Prostate gland (tissue), 2 donors: Measurements from ENCODE around the gene MYH4. TPM values are rescaled to one million over a fixed set of nuclear protein-coding genes. Genes with fewer than 3 reads are reported as not detected.

Source experiments
- DNase-seq: peaks from one replicate; pipeline ENCODE4 v3.0.0-alpha.2; 2019; ENCODE audit warnings: low spot score
- H3K27ac ChIP-seq, 2 donors: fragments of 200-600 bp; sonication (generic); 2 replicates each; pipeline ENCODE4 v1.5.1; 2017 to 2019
- H3K27me3 ChIP-seq: fragments of 200-600 bp; sonication (generic); replicated peaks from 2 replicates; pipeline ENCODE4 v1.5.1; 2019; ENCODE audit not compliant: insufficient read depth
- H3K36me3 ChIP-seq, 2 donors: fragments of 200-600 bp; sonication (generic); 1 replicate in 1 of 2; 2 replicates in 1 of 2; pipeline versions ENCODE4 v1.5.1 to v1.8.1; 2017 to 2019
- H3K4me1 ChIP-seq: fragments of 200-600 bp; sonication (generic); replicated peaks from 2 replicates; pipeline ENCODE4 v1.5.1; 2019
- H3K4me3 ChIP-seq, 2 donors: fragments of 200-600 bp; sonication (generic); 2 replicates each; pipeline ENCODE4 v1.5.1; 2017 to 2019
- H3K9me3 ChIP-seq: fragments of 200-600 bp; sonication (generic); 2 replicates; pipeline ENCODE4 v1.5.1; 2017
- POLR2A ChIP-seq: fragments of 450-650 bp; IDR thresholded peaks from one replicate; pipeline ENCODE4 v1.6.1; 2016; ENCODE audit warnings: antibody characterized with exemption, mild to moderate bottlenecking
- POLR2AphosphoS5 ChIP-seq: sonication (generic); formaldehyde crosslinking; IDR thresholded peaks from one replicate; pipeline ENCODE4 v1.6.1; 2017; ENCODE audit warnings: antibody characterized with exemption
- WGBS: methylation state at CpG from one replicate; pipeline ENCODE4 v1.1.5; 2018; 5-methylcytosine and 5-hydroxymethylcytosine counted together
- intact Hi-C: fragments of 100-400 bp; cut with DNase I; formaldehyde crosslinking; loops from one replicate; pipeline ENCODE4 v1.14.2; 2022
- total RNA-seq, 2 donors: library from RNA; depleted of rRNA; stranded (reverse); fragments of >200 nt; gene quantifications; one replicate each; pipeline ENCODE4 v1.1.0, GENCODE V29; 2016
- TF ChIP-seq, protein P1 (sequence below), 4 experiments: fragments of 200-600 bp in 2 of 4; fragments of 450-650 bp in 2 of 4; sonication (generic) in 2 of 4; IDR thresholded peaks; 1 replicate in 3 of 4; 2 replicates in 1 of 4; pipeline ENCODE4 v1.5.1; 2016 to 2019; ENCODE audit warnings: antibody characterized with exemption in 4 of 4, mild to moderate bottlenecking in 2 of 4, moderate library complexity in 2 of 4

The MYH4 gene
- total RNA-seq, 2 donors from 2014 or later: not detected

DNA sequence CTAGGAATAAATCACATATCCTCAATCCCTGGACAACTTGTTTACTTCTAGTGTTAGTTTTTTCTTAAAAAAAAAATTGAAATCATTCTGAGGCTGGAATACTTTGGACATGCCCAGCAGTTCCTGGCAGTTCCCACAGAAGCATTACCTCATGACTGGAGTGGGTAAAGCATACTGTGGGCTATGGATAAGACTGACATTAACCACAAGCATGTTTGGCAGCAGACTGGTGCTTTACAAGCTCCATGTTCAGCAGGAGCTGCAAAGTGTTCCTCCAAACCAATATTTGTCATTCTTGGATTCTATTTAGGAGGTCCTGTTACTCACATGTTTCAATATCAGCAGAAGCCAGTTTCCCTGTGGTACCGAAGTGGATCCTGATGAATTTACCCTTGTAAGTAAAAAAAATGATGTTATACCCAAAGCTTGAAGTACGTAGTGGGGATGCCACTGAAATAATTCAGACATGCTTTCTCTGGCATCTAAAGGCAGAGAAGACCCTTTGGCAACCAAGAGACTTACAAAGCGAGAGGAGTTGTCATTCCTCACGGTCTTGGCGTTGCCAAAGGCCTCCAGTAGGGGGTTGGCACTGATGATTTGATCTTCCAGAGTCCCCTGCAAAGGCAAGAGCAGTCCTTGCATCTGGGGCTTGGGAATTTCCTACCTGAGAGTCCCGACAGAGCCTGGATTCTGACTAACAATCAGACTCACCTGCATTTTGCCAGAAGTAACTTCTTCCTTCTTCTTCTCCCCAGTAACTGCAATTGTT lies 44.1 kb upstream of the MYH4 start:
- WGBS: 62% methylated on average over 6 of the region's 6 CpGs
- DNase-seq: peak; percentile 22
- Histone ChIP-seq H3K4me3 (no peak overlapping the region), H3K9me3 (no peaks in the 10 kb centered on the region), H3K36me3 (no peaks in the 10 kb centered on the region), H3K4me1 (no peaks in the 10 kb centered on the region), H3K27me3 (no peaks in the 10 kb centered on the region), H3K27ac (no peak overlapping the region)
- intact Hi-C loops: no loop called here
- TF ChIP-seq, protein P1, sequence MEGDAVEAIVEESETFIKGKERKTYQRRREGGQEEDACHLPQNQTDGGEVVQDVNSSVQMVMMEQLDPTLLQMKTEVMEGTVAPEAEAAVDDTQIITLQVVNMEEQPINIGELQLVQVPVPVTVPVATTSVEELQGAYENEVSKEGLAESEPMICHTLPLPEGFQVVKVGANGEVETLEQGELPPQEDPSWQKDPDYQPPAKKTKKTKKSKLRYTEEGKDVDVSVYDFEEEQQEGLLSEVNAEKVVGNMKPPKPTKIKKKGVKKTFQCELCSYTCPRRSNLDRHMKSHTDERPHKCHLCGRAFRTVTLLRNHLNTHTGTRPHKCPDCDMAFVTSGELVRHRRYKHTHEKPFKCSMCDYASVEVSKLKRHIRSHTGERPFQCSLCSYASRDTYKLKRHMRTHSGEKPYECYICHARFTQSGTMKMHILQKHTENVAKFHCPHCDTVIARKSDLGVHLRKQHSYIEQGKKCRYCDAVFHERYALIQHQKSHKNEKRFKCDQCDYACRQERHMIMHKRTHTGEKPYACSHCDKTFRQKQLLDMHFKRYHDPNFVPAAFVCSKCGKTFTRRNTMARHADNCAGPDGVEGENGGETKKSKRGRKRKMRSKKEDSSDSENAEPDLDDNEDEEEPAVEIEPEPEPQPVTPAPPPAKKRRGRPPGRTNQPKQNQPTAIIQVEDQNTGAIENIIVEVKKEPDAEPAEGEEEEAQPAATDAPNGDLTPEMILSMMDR (IDR thresholded peaks at IDR 0.05): no peak
- peak; percentile 55 for TF ChIP-seq POLR2AphosphoS5
- no peak for TF ChIP-seq POLR2A

DNA sequence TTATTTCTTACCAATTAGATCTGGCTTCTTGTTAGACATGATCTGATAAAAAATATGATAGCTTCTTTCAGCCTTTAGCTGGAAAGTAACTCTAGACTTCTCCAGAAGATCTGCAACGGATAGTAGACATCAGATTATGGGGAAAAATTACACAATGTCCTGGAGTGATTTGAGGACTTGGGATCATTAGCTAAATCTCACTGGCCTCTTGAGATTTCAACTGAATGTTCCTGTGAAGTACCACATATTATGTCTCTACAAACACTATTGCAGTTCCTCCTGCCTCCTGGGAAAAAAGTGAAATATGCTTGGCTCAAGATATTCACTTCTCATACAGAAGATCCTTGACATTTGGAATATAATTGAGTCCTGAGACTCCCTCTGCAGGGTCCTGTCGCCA lies 43.5 kb upstream of the MYH4 start:
- no peaks in the 10 kb centered on the region for H3K36me3 ChIP-seq
- 65% methylated on average over 2 of the region's 2 CpGs for WGBS
- intact Hi-C loops: no loop called here
- no peak for DNase-seq
- H3K27me3 ChIP-seq: no peaks in the 10 kb centered on the region
- no peaks in the 10 kb centered on the region for H3K9me3 ChIP-seq
- no peak for TF ChIP-seq POLR2AphosphoS5
- no peak for TF ChIP-seq POLR2A
- TF ChIP-seq, protein P1 (IDR thresholded peaks at IDR 0.05): no peak
- H3K27ac ChIP-seq: no peak overlapping the region
- no peak overlapping the region for H3K4me3 ChIP-seq
- H3K4me1 ChIP-seq: no peaks in the 10 kb centered on the region

DNA sequence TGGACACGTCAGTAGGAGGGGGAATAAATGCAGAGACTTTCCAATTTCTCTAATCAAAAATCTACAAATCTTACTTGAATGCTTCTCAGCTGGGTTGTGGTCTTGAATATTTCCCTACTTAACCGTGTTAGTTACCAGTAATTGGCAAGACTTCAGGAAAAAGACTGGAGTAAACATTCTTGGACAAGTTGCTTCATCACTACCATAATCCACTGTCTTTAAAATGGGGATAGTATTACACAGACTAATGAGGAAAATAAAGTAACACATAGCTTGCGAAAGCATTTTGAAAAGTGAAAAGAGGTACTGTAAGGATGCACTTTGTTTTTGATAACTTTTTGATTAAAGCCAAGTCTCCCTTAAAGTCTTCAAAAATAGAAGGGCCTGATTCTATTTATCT lies 30.6 kb upstream of the MYH4 start:
- WGBS: 34% methylated on average over 3 of the region's 3 CpGs

DNA sequence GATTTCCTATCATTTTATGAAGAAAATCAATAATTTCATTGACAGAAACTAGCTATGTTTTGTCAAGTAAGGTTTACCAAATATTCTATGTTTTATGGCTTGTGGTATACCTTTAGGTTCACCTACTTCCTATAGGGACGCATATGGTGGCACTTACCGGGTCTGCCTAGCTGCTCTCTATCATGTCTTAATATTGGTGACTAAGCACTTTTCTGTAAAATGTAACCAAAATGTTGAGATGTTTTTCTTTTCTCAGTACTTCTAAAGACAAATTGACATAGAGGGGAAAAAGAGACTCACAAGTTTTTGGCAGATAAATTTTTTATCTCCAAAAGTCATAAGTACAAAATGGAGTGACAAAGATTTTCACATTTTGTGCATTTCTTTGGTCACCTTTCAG lies 22.6 kb upstream of the MYH4 start:
- DNase-seq: no peak
- Histone ChIP-seq H3K4me1 (no peaks in the 10 kb centered on the region), H3K9me3 (no peaks in the 10 kb centered on the region), H3K27me3 (no peaks in the 10 kb centered on the region), H3K36me3 (no peaks in the 10 kb centered on the region), H3K4me3 (no peak overlapping the region), H3K27ac (no peak overlapping the region)
- WGBS: 96% methylated on average over 2 of the region's 2 CpGs
- TF ChIP-seq, protein P1 (IDR thresholded peaks at IDR 0.05): no peak
- TF ChIP-seq POLR2A (no peak), POLR2AphosphoS5 (no peak)
- intact Hi-C loops: no loop called here

More for the DNA sequence above, 30.6 kb upstream of the MYH4 start:
- H3K4me1 ChIP-seq: no peaks in the 10 kb centered on the region
- DNase-seq: no peak
- no peaks in the 10 kb centered on the region for H3K36me3 ChIP-seq
- no peaks in the 10 kb centered on the region for H3K27me3 ChIP-seq
- intact Hi-C loops: no loop called here
- no peaks in the 10 kb centered on the region for H3K9me3 ChIP-seq
- no peak overlapping the region for H3K4me3 ChIP-seq
- TF ChIP-seq POLR2A: no peak
- TF ChIP-seq POLR2AphosphoS5: no peak
- TF ChIP-seq, protein P1 (IDR thresholded peaks at IDR 0.05): no peak
- H3K27ac ChIP-seq: no peak overlapping the region

DNA sequence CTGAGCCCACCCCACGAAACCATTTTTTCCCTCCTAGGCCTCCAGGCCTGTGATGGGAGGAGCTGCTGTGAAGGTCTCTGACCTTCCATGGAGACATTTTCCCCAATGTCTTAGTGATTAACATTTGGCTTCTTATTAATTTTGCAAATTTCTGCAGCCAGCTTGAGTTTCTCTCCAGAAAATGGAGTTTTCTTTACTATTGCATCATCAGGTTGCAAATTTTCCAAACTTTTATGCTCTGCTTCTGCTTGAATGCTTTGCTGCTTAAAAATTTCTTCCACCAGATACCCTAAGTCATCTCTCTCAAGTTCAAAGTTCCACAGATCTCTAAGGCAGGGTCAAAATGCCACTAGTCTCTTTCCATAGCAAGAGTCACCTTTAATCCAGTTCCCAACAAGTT lies 12.9 kb upstream of the MYH4 start:
- DNase-seq: no peak
- Histone ChIP-seq H3K4me3 (no peak overlapping the region), H3K9me3 (no peaks in the 10 kb centered on the region), H3K27me3 (no peaks in the 10 kb centered on the region), H3K27ac (no peak overlapping the region), H3K36me3 (no peaks in the 10 kb centered on the region), H3K4me1 (no peaks in the 10 kb centered on the region)
- intact Hi-C loops: no loop called here
- TF ChIP-seq POLR2A (no peak), POLR2AphosphoS5 (no peak)
- TF ChIP-seq, protein P1 (IDR thresholded peaks at IDR 0.05): no peak
- 89% methylated on average over 1 of the region's 1 CpG for WGBS
